ENCODE results near the gene UBE2B. TPM values are rescaled to one million over a fixed set of nuclear protein-coding genes. Genes with fewer than 3 reads are reported as not detected.

UBE2B gene
- total RNA-seq, 1 experiment from 2014 or later: 91.9 TPM

DNA sequence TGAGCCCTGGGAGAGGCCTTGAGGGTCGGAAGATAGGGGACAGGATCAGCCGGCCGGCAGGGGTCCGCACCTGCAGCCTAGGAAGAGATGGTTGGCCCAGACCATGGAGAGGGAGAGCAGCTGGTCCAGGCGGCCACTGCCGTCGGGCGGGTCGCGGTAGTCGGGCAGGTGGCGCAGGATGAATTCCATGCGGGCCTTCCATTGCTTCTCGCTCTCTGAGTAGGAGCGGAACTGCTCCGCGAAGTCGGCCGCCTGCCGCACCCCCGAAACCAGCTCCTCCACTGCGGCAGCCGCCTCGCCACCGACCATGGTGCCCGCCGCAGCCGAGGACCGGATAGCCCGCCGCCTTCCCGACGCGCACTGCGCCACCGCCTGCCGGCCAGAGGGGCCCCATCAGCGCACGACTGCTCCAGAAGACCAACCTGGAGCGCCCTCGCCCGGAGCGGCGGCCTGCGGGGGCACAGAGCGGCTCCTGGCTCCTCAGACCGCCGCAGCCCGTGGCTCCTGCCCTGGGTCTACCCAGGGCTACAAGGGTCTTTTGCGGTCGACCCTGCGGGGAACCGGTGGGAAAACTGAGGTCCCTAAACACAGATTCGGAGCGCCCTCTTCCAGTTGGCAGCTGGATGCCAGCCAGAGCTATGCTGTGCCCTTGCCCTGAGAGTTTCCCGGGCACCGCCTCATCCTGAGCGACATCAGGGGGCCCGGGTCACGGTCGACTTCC is 40.3 kb downstream of the UBE2B start, which contains the start of gene CDKN2AIPNL:
TSS of gene CDKN2AIPNL (minus strand) at position 336 of the 721 bp plus-strand sequence. CDS start at position 309, 27 bp downstream.
- H3K27ac ChIP-seq (ENCODE audit: low read depth, low read length): peak within 1 kb of the TSS; percentile 75
- no peaks in the 10 kb centered on the region for H3K27me3 ChIP-seq (ENCODE audit: insufficient read depth, low read length)
- peaks cover 0 to 4% of the 10 kb centered on the region in 2 experiments; a peak in 1 of 4 replicates for H3K36me3 ChIP-seq (ENCODE audit: control insufficient read depth in 1 of 2, insufficient read depth in 2 of 2, low read length in 2 of 2)
- CTCF ChIA-PET: interaction anchor here (1.3 to 2.0 kb wide), 5 partner anchors 17 to 175 kb away, joined by 5 to 12 read pairs (median 6); partner anchors contain the start of gene JADE2
- TSS peak; percentile 50 for BruUV-seq (replicated peaks)
- intact Hi-C loops (cut with micrococcal nuclease): loop anchor here (1.0 to 5.0 kb wide), 4 partner anchors 56 to 166 kb away; no protein-coding TSS in a partner anchor
- H3K9ac ChIP-seq (ENCODE audit: low read length): peak within 1 kb of the TSS; percentile 73
- DNase-seq (ENCODE audit: low read depth, low spot score) (peak; percentile 60), ATAC-seq (peak; percentile 99)
- peaks cover 31% of the 10 kb centered on the region for H3K79me2 ChIP-seq (ENCODE audit: insufficient read depth, low read length)
- no peaks in the 10 kb centered on the region for H3K9me2 ChIP-seq (ENCODE audit: insufficient read depth)
- RAD21 ChIA-PET (ENCODE audit: low non-redundant PET in 1 of 2, low total read pairs in 2 of 2, uncharacterized antibody in 2 of 2, unreplicated experiment in 2 of 2): interaction anchor here (0.8 to 1.2 kb wide), 3 partner anchors 100 to 176 kb away, joined by 3 to 5 read pairs (median 3); no protein-coding TSS in a partner anchor
- peak within 1 kb of the TSS; percentile 70 to 98 for H3K4me3 ChIP-seq (replicated peaks in 1 of 2; ENCODE audit: low read depth in 1 of 2, low read length in 2 of 2)
- peak within 1 kb of the TSS; percentile 98 for H3K4me2 ChIP-seq (ENCODE audit: low read length)
- peaks cover 10 to 30% of the 10 kb centered on the region in 2 experiments for H3K4me1 ChIP-seq (ENCODE audit: control insufficient read depth in 1 of 2, insufficient read depth in 2 of 2, low read length in 2 of 2)
- no peaks in the 10 kb centered on the region for H4K20me1 ChIP-seq (ENCODE audit: insufficient read depth)
- POLR2A ChIA-PET: interaction anchor here (0.8 to 1.4 kb wide), 4 partner anchors 14 to 100 kb away, joined by 3 to 5 read pairs (median 3); no protein-coding TSS in a partner anchor
- no peaks in the 10 kb centered on the region for H3K9me3 ChIP-seq (ENCODE audit: control insufficient read depth in 1 of 2, insufficient read depth in 1 of 2, low read depth in 1 of 2, low read length in 2 of 2)
- peak within 1 kb of the TSS; percentile 46 for H2AFZ ChIP-seq (ENCODE audit: low read depth, low read length, poor library complexity, severe bottlenecking)
- TF ChIP-seq YY1 (IDR thresholded peaks at IDR 0.05; ENCODE audit: extremely low read depth, insufficient replicate concordance, low read depth, low read length) (peak; percentile 89), FOSL1 (IDR thresholded peaks at IDR 0.05; ENCODE audit: low read depth) (no peak), EGR1 (IDR thresholded peaks at IDR 0.05; ENCODE audit: low read depth) (peak; percentile 72), TCF7L2 (IDR thresholded peaks at IDR 0.05; ENCODE audit: borderline replicate concordance, extremely low read depth, insufficient read depth, insufficient read length) (peak; percentile 66), SRF (IDR thresholded peaks at IDR 0.05; ENCODE audit: low read depth) (peak; percentile 32; the same call in 1 of the 2 replicates), ELF1 (IDR thresholded peaks at IDR 0.05; ENCODE audit: borderline replicate concordance, low read depth) (no peak), CBX3 (IDR thresholded peaks at IDR 0.05; ENCODE audit: low read depth) (peak; percentile 96), ZNF274 (IDR thresholded peaks at IDR 0.05; ENCODE audit: low read depth, low read length) (no peak), EZH2phosphoT487 (IDR thresholded peaks at IDR 0.05; ENCODE audit: borderline replicate concordance) (no peak), CTCF (IDR thresholded peaks at IDR 0.05 in 2 of 3, conservative IDR thresholded peaks at IDR 0.05 in 1 of 3; ENCODE audit: borderline replicate concordance in 1 of 3, insufficient read depth in 1 of 3, low read depth in 2 of 3, low read length in 2 of 3) (peak; percentile 67 to 72 (median 69)), REST (IDR thresholded peaks at IDR 0.05; ENCODE audit: low read depth) (no peak), POLR2A (IDR thresholded peaks at IDR 0.05; ENCODE audit: borderline replicate concordance, extremely low read depth, insufficient read depth, insufficient read length) (peak; percentile 49), SIN3A (IDR thresholded peaks at IDR 0.05; ENCODE audit: low read depth) (peak; percentile 85), JUND (IDR thresholded peaks at IDR 0.05) (peak; percentile 45; the same call in 1 of the 2 replicates), POLR2AphosphoS5 (IDR thresholded peaks at IDR 0.05; ENCODE audit: low read depth, low read length) (peak; percentile 92), EZH2 (IDR thresholded peaks at IDR 0.05) (no peak), SP1 (IDR thresholded peaks at IDR 0.05; ENCODE audit: low read depth) (peak; percentile 69), ZFX (IDR thresholded peaks at IDR 0.05) (peak; percentile 78)
- TF ChIP-seq, protein P1, sequence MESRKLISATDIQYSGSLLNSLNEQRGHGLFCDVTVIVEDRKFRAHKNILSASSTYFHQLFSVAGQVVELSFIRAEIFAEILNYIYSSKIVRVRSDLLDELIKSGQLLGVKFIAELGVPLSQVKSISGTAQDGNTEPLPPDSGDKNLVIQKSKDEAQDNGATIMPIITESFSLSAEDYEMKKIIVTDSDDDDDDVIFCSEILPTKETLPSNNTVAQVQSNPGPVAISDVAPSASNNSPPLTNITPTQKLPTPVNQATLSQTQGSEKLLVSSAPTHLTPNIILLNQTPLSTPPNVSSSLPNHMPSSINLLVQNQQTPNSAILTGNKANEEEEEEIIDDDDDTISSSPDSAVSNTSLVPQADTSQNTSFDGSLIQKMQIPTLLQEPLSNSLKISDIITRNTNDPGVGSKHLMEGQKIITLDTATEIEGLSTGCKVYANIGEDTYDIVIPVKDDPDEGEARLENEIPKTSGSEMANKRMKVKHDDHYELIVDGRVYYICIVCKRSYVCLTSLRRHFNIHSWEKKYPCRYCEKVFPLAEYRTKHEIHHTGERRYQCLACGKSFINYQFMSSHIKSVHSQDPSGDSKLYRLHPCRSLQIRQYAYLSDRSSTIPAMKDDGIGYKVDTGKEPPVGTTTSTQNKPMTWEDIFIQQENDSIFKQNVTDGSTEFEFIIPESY (IDR thresholded peaks at IDR 0.05; ENCODE audit: extremely low read depth, insufficient replicate concordance, low read length): peak; percentile 71
